HepG2 (cell line): ENCODE measurements around the gene GNAZ. TPM values are rescaled to one million over a fixed set of nuclear protein-coding genes. Genes with fewer than 3 reads are reported as not detected.
A peak's percentile ranks its signal among the peaks of the same experiment; 100 is the strongest.

Source experiments
- CBX2 ChIP-seq, 2 experiments: fragments of 200-600 bp in 1 of 2; sonication (generic); formaldehyde crosslinking in 1 of 2; IDR thresholded peaks; 2 replicates each; pipeline versions ENCODE4 v1.7.0 to v1.8.1; 2018 to 2022; ENCODE audit warnings: low read depth in 2 of 2, low read length in 1 of 2, mild to moderate bottlenecking in 1 of 2, missing genetic modification reagents in 1 of 2
- CEBPB ChIP-seq: IDR thresholded peaks from 2 replicates; pipeline ENCODE4 v1.6.1; 2011; ENCODE audit warnings: low read depth, low read length, improper control_type of control experiment, borderline replicate concordance
- EP300 ChIP-seq, 3 experiments: sonication (generic) in 1 of 3; formaldehyde crosslinking in 1 of 3; IDR thresholded peaks; 2 replicates each; pipeline versions ENCODE4 v1.5.1 to v1.6.1; 2011 to 2020; ENCODE audit warnings: low read depth in 2 of 3, low read length in 2 of 3, borderline replicate concordance in 1 of 3, improper control_type of control experiment in 1 of 3, mild to moderate bottlenecking in 1 of 3, missing genetic modification reagents in 1 of 3, moderate library complexity in 1 of 3
- ETV5 ChIP-seq: IDR thresholded peaks from 2 replicates; pipeline ENCODE4 v1.6.1; 2018; ENCODE audit warnings: missing biosample characterization, missing genetic modification reagents, inconsistent platforms, borderline replicate concordance
- FOSL2 ChIP-seq: sonication (generic); formaldehyde crosslinking; IDR thresholded peaks from 2 replicates; pipeline ENCODE4 v1.4.0; 2020; ENCODE audit warnings: missing genetic modification reagents
- FOXA3 ChIP-seq: IDR thresholded peaks from 2 replicates; pipeline ENCODE4 v1.6.1; 2016; ENCODE audit warnings: missing genetic modification reagents, missing compliant biosample characterization
- GABPA ChIP-seq, 2 experiments: IDR thresholded peaks; 2 replicates each; pipeline ENCODE4 v1.6.1; 2011 to 2016; ENCODE audit warnings: low read depth in 2 of 2, low read length in 1 of 2, missing biosample characterization in 1 of 2, missing genetic modification characterization in 1 of 2
- GABPB1 ChIP-seq: IDR thresholded peaks from 2 replicates; pipeline ENCODE4 v1.6.1; 2016; ENCODE audit warnings: mild to moderate bottlenecking, missing genetic modification reagents, moderate library complexity, missing compliant biosample characterization
- HOXA3 ChIP-seq: sonication (generic); formaldehyde crosslinking; IDR thresholded peaks from 2 replicates; pipeline ENCODE4 v1.5.0; 2020; ENCODE audit warnings: missing genetic modification reagents
- MAF1 ChIP-seq: sonication (generic); formaldehyde crosslinking; IDR thresholded peaks from 2 replicates; pipeline ENCODE4 v1.5.0; 2020; ENCODE audit warnings: missing genetic modification reagents, borderline replicate concordance
- RARA ChIP-seq: IDR thresholded peaks from 2 replicates; pipeline ENCODE4 v1.6.1; 2016; ENCODE audit warnings: missing genetic modification reagents, missing compliant biosample characterization
- RCOR2 ChIP-seq: IDR thresholded peaks from 2 replicates; pipeline ENCODE4 v1.6.1; 2016; ENCODE audit warnings: missing biosample characterization, missing genetic modification reagents
- SALL1 ChIP-seq: sonication (generic); formaldehyde crosslinking; IDR thresholded peaks from 2 replicates; pipeline ENCODE4 v1.8.0; 2022; ENCODE audit warnings: mild to moderate bottlenecking, missing genetic modification reagents
- ZNF12 ChIP-seq: sonication (generic); formaldehyde crosslinking; IDR thresholded peaks from 2 replicates; pipeline ENCODE4 v1.5.0; 2020; ENCODE audit warnings: missing genetic modification reagents
- ZNF17 ChIP-seq: sonication (generic); formaldehyde crosslinking; IDR thresholded peaks from 2 replicates; pipeline ENCODE4 v1.5.0; 2020; ENCODE audit warnings: mild to moderate bottlenecking, missing genetic modification reagents
- polyA plus RNA-seq, 8 experiments: library from polyadenylated mRNA; depleted of rRNA in 3 of 8; stranded (reverse) in 7 of 8; unstranded in 1 of 8; fragments of >200 nt; fragmentation: Illumina TruSeq in 4 of 8; extraction: Trizol in 4 of 8; gene quantifications; 2 replicates each; pipeline versions ENCODE4 v1.2.1 to v1.2.3, GENCODE V29; 2011 to 2016; ENCODE audit warnings: low read depth in 4 of 8, missing spikeins in 1 of 8, mixed read lengths in 1 of 8; ENCODE audit not compliant: insufficient read depth in 1 of 8
- total RNA-seq, 5 experiments: library from RNA; depleted of rRNA; stranded (reverse); fragments of >200 nt; fragmentation: Illumina TruSeq; extraction: Trizol; gene quantifications; 2 replicates each; pipeline ENCODE4 v1.2.3, GENCODE V29; 2016; ENCODE audit warnings: low read depth in 1 of 5
- TF ChIP-seq, protein P1 (sequence below): sonication (generic); formaldehyde crosslinking; conservative IDR thresholded peaks from 2 replicates; pipeline ENCODE4 v1.4.0; 2020; ENCODE audit warnings: mild to moderate bottlenecking, missing genetic modification reagents, moderate library complexity
- TF ChIP-seq, protein P2 (sequence below): sonication (generic); formaldehyde crosslinking; IDR thresholded peaks from 2 replicates; pipeline ENCODE4 v1.4.0; 2020; ENCODE audit warnings: mild to moderate bottlenecking, low read depth, missing genetic modification reagents
- TF ChIP-seq, protein P3 (sequence below): sonication (generic); formaldehyde crosslinking; IDR thresholded peaks from 2 replicates; pipeline ENCODE4 v1.8.1; 2023; ENCODE audit warnings: mild to moderate bottlenecking, missing genetic modification reagents
- TF ChIP-seq, protein P4 (sequence below): IDR thresholded peaks from 2 replicates; pipeline ENCODE4 v1.6.1; 2012; ENCODE audit warnings: low read depth, low read length, improper control_type of control experiment

GNAZ gene
- total and polyA plus RNA-seq, 2 of the 13 experiments (the other 11 are each of a cell fraction or from before 2014, with no cell fraction given): 11.4 to 22.3 TPM

DNA sequence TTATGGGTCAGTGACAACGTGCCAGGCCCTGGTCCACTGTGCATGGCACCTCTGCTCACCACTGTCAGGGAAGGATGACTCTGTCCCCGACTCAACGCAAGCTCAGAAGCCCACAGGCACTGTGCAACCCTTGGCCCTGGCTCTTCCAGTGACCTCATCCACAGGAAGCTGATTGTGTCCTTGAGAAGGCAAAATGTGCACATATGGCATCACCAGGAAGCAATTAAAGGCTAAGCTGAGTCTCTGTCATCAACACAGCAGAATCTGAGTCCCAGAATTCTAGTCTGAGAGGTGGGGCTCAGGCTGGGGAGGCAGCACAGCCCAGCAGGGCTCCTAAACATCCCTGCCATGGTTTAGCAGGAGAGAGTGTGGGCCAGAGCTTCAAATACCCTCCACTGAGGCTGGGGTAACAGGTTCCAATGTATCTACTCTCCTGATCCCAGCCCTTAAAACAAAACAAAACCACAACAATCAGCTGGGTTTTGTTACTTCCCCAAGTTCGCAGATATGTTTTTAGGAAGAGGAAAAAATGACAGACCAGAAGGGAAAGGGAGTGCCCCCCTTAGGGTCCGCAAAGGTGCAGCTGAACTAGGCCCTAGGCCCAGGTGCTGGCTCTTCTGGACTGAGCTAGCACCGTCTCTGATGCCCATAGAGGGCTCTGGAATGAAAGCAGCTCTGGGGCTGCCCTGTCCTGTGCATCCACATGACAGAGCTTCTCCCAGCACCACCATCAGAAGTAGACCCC lies 33.5 kb upstream of the GNAZ start (continued):
- TF ChIP-seq RARA (CRISPR knock-in tag) (peak; percentile 56), ZNF12 (CRISPR knock-in tag) (peak; percentile 22; the same call in 1 of the 2 replicates), ETV5 (CRISPR knock-in tag) (peak; percentile 84), RCOR2 (CRISPR knock-in tag) (no peak), FOXA3 (CRISPR knock-in tag) (peak; percentile 40; the same call in 1 of the 2 replicates), HOXA3 (CRISPR knock-in tag) (peak; percentile 41; the same call in 1 of the 2 replicates), EP300 (IDR thresholded peaks at IDR 0.05; ENCODE audit: low read depth in 2 of 2, low read length in 2 of 2) (peak in 1 of 2 experiments; percentile 23; a peak in 1 of 4 replicates), EP300 (CRISPR knock-in tag; IDR thresholded peaks at IDR 0.05; ENCODE audit: borderline replicate concordance) (0 out of 2 replicates have a peak, but pooled peaks have one; percentile 51), GABPB1 (CRISPR knock-in tag) (peak; percentile 59), CBX2 (IDR thresholded peaks at IDR 0.05; ENCODE audit: low read depth, low read length) (no peak), CBX2 (CRISPR knock-in tag; IDR thresholded peaks at IDR 0.05; ENCODE audit: low read depth) (no peak), SALL1 (CRISPR knock-in tag) (peak; percentile 36), GABPA (IDR thresholded peaks at IDR 0.05; ENCODE audit: low read depth, low read length) (no peak), GABPA (CRISPR knock-in tag; IDR thresholded peaks at IDR 0.05; ENCODE audit: low read depth) (peak; percentile 64), MAF1 (CRISPR knock-in tag) (no peak), CEBPB (peak; percentile 60; the same call in 1 of the 2 replicates), ZNF17 (CRISPR knock-in tag) (no peak), FOSL2 (peak; percentile 76)
- TF ChIP-seq, protein P1, sequence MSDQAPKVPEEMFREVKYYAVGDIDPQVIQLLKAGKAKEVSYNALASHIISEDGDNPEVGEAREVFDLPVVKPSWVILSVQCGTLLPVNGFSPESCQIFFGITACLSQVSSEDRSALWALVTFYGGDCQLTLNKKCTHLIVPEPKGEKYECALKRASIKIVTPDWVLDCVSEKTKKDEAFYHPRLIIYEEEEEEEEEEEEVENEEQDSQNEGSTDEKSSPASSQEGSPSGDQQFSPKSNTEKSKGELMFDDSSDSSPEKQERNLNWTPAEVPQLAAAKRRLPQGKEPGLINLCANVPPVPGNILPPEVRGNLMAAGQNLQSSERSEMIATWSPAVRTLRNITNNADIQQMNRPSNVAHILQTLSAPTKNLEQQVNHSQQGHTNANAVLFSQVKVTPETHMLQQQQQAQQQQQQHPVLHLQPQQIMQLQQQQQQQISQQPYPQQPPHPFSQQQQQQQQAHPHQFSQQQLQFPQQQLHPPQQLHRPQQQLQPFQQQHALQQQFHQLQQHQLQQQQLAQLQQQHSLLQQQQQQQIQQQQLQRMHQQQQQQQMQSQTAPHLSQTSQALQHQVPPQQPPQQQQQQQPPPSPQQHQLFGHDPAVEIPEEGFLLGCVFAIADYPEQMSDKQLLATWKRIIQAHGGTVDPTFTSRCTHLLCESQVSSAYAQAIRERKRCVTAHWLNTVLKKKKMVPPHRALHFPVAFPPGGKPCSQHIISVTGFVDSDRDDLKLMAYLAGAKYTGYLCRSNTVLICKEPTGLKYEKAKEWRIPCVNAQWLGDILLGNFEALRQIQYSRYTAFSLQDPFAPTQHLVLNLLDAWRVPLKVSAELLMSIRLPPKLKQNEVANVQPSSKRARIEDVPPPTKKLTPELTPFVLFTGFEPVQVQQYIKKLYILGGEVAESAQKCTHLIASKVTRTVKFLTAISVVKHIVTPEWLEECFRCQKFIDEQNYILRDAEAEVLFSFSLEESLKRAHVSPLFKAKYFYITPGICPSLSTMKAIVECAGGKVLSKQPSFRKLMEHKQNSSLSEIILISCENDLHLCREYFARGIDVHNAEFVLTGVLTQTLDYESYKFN (CRISPR knock-in tag): peak; percentile 45; the same call in 1 of the 2 replicates
- TF ChIP-seq, protein P2, sequence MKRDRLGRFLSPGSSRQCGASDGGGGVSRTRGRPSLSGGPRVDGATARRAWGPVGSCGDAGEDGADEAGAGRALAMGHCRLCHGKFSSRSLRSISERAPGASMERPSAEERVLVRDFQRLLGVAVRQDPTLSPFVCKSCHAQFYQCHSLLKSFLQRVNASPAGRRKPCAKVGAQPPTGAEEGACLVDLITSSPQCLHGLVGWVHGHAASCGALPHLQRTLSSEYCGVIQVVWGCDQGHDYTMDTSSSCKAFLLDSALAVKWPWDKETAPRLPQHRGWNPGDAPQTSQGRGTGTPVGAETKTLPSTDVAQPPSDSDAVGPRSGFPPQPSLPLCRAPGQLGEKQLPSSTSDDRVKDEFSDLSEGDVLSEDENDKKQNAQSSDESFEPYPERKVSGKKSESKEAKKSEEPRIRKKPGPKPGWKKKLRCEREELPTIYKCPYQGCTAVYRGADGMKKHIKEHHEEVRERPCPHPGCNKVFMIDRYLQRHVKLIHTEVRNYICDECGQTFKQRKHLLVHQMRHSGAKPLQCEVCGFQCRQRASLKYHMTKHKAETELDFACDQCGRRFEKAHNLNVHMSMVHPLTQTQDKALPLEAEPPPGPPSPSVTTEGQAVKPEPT (CRISPR knock-in tag): no peak
- TF ChIP-seq, protein P3, sequence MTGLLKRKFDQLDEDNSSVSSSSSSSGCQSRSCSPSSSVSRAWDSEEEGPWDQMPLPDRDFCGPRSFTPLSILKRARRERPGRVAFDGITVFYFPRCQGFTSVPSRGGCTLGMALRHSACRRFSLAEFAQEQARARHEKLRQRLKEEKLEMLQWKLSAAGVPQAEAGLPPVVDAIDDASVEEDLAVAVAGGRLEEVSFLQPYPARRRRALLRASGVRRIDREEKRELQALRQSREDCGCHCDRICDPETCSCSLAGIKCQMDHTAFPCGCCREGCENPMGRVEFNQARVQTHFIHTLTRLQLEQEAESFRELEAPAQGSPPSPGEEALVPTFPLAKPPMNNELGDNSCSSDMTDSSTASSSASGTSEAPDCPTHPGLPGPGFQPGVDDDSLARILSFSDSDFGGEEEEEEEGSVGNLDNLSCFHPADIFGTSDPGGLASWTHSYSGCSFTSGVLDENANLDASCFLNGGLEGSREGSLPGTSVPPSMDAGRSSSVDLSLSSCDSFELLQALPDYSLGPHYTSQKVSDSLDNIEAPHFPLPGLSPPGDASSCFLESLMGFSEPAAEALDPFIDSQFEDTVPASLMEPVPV (CRISPR knock-in tag): no peak
- TF ChIP-seq, protein P4, sequence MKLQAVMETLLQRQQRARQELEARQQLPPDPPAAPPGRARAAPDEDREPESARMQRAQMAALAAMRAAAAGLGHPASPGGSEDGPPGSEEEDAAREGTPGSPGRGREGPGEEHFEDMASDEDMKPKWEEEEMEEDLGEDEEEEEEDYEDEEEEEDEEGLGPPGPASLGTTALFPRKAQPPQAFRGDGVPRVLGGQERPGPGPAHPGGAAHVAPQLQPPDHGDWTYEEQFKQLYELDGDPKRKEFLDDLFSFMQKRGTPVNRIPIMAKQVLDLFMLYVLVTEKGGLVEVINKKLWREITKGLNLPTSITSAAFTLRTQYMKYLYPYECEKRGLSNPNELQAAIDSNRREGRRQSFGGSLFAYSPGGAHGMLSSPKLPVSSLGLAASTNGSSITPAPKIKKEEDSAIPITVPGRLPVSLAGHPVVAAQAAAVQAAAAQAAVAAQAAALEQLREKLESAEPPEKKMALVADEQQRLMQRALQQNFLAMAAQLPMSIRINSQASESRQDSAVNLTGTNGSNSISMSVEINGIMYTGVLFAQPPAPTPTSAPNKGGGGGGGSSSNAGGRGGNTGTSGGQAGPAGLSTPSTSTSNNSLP: no peak
